EH (cell line): ENCODE data around the gene CHD6.
A peak's percentile ranks its signal among the peaks of the same experiment; 100 is the strongest.

ENCODE experiments used
- DNase-seq: peaks from one replicate; pipeline ENCODE4 v3.0.0-alpha.2; 2015; ENCODE audit warnings: low read depth

CHD6 gene

GRCh38 chr20:41467690-41468089 lies 150.5 kb downstream of the CHD6 start:
- peak; percentile 18 for DNase-seq

- no peak for DNase-seq
These were observed 151.0 kb downstream of the CHD6 start for GRCh38 chr20:41467220-41467619.

- DNase-seq: no peak
These were observed 154.6 kb downstream of the CHD6 start for GRCh38 chr20:41463567-41463966.

GRCh38 chr20:41462372-41463161 lies 155.6 kb downstream of the CHD6 start:
- DNase-seq: no peak

DNA sequence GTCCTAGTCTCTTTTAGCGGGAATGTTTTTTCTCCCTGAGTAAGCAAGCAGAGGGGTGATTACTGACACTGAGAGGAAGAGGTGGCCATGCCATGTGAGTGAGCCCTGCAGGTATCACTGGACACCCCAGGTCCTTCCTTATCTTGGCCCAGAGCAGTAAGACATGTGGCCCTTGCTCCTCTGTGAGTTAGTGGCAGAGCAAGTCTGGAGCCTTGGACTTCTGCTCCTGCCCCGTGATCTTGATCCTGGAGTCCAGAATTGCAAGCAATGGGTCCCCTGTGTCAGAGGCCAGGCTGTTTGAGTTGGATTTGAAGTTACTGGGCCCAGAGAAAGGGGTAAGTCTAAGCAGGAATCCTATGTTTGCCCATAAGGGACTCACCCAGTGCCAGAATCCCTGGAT lies 159.4 kb downstream of the CHD6 start:
- no peak for DNase-seq

GRCh38 chr20:41457173-41457857 lies 160.9 kb downstream of the CHD6 start:
- no peak for DNase-seq

DNA sequence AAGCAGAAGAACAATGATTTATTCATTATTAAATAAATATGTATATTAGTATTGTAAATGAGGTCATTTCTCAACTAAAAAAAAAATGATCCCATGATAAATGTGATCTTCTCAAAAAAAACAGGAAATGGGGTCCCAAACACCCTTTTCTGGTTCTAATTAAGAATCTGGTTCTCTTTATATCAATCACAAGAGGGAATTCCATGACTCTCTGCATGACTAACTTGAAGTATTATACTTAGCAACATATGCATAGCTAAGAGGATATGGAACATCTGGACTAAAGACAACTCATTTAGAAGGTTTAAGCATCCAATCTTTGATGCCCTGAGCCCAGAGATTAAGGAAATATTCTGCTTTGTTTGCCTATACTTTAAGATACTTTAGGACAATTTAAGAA lies 161.8 kb downstream of the CHD6 start:
- DNase-seq: peak; percentile 52

GRCh38 chr20:41454250-41454649 lies 163.9 kb downstream of the CHD6 start:
- DNase-seq: no peak

GRCh38 chr20:41453010-41453950 lies 164.9 kb downstream of the CHD6 start:
- DNase-seq: no peak

- DNase-seq: no peak
These were observed 166.0 kb downstream of the CHD6 start for GRCh38 chr20:41452226-41452625.

- DNase-seq: no peak
These were observed 171.2 kb downstream of the CHD6 start for GRCh38 chr20:41447006-41447405.

DNA sequence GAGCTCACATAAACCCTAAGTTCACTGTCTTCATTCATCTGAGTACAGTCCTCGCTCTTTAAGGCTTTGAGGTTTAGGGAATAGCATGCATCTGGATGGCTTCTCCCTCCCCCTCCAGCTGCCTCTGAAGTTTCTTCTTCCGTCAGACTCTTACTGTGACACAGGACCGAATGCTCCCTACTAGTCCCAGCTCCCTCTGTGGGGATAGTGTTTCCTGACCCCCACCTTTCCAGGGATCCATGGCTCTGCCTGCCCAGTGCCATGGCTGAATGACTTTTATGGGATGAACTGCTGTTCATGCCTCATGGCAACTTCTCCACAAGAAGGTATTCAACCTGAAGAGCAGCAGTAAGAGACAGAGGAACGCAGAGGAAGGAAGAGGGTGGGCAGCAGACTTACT lies 171.7 kb downstream of the CHD6 start:
- DNase-seq: no peak

GRCh38 chr20:41444821-41445220 lies 173.4 kb downstream of the CHD6 start:
- no peak for DNase-seq

DNA sequence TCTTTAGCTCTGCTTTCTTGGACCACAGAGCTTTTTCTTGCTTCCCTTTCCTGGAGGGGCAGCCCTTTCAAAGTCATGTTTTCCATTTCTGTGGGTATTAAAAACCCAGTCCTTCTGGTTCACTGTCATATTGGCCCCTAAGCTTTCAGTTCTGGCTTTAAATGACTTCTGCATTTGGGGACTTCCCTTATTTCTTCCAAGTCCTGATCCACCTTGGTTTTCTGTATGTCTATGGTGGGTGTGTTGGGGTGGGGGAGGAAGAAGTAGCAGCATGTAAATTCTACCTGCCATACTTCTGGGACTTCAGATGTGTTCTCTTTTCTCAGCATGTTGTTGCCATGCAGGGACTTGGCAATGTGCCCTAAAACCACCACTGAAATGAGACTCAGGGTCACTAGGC lies 174.5 kb downstream of the CHD6 start:
- no peak for DNase-seq

DNA sequence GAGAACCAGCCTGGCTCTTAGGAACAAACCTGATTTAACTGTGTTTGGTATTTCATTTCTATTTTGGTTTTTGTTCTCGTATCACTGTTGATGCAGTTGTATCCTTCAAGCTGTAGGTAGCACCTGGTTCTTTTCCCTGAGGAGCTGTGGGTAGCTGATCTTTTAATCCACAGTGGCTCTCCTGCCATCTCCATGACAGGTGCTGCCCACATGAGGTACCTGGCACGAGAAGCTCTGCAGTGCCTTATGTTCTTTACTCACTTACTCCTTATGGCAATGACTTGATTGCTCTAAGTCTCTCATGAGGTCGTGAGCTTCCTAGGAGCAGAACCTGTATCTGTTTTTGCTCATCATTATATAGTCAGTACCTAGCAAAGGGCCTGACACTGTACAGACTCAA lies 177.3 kb downstream of the CHD6 start:
- DNase-seq: no peak

DNA sequence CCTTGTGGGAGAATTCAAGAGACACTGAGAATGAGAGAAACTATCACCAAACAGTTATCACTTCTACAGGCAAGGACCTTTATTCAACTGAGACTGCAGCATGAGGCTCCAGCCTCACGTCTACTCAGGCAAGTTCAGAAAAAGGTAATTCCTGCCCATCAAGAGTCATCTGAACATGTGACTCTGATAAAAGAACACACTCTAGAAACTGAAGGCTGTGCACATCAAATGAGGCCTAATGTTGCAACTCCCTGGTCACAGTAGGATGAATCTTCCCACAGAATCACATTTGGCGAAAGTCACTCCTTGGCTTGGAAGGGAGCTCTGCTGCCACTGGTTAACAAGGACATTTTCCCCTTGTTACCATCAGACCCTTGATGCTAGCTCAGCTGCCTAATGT lies 180.3 kb downstream of the CHD6 start:
- DNase-seq: no peak

GRCh38 chr20:41436679-41437078 lies 181.5 kb downstream of the CHD6 start:
- peak; percentile 94 for DNase-seq

DNA sequence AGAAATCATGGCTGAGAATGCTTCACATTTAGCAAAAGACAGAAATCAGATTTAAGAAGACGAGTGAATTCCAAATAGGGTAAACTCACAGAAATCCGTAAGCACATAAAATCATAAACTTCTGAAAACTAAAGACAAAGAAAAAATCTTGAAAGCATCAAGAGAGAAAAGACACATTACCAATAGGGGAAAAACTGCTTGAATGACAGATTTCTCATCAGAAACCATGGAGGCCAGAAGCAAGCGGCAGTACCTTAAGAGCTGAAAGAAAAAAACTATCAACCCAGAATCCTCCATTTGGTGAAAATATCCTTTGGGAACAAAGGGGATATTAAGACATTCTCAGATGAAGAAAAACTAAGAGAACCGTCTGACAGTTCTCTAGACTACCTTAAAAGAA lies 185.0 kb downstream of the CHD6 start:
- DNase-seq: no peak

DNA sequence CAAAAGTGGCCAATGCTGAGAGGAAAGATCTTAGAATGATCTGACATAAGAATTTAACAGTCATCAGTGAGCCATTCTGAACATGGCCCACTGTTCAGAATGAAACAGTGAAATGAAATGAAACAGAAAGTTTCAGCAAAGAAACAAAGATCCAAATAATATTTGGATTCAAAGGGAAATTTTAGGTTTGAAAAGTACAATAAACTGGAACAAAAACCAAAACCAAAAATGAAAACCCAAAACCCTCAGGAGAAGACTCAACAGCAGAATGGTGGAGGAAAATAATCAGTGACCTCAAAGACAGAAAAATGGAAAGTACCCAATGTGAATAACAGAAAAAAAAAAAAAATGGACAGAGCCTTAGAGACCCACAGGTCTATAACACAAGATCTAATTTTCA lies 185.4 kb downstream of the CHD6 start:
- DNase-seq: peak; percentile 26

GRCh38 chr20:41428285-41428684 lies 189.9 kb downstream of the CHD6 start:
- peak; percentile 78 for DNase-seq

GRCh38 chr20:41427833-41428232 lies 190.3 kb downstream of the CHD6 start:
- no peak for DNase-seq

DNA sequence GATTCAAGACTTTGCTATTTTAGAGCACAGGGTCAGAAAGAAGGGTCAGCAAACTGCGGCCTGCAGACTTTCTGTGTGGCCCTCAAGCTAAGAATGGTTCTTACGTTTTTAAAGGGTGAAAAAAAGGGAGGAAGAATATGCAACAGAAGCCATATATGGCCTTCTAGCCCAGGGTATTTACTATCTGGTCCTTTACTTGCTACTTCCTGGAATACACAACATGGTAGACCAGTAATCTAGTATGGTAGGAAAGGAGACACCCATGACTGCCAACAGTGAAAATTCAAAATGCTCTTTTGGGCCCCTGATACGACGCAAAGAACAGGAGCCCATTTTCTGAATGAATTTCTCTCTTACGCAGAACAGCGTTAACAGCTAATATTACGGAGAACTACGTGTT lies 191.2 kb downstream of the CHD6 start:
- no peak for DNase-seq
